Activated CD4-positive, alpha-beta T cell treated with anti-CD3 and anti-CD28 coated beads, Interleukin-2, amount 50 U/mL, for 48 hours (primary cell): ENCODE measurements around the gene RBM19.

Experiments
- DNase-seq, 2 experiments: peaks; one replicate each; pipeline ENCODE4 v3.0.0-alpha.2; 2020

RBM19 gene

DNA sequence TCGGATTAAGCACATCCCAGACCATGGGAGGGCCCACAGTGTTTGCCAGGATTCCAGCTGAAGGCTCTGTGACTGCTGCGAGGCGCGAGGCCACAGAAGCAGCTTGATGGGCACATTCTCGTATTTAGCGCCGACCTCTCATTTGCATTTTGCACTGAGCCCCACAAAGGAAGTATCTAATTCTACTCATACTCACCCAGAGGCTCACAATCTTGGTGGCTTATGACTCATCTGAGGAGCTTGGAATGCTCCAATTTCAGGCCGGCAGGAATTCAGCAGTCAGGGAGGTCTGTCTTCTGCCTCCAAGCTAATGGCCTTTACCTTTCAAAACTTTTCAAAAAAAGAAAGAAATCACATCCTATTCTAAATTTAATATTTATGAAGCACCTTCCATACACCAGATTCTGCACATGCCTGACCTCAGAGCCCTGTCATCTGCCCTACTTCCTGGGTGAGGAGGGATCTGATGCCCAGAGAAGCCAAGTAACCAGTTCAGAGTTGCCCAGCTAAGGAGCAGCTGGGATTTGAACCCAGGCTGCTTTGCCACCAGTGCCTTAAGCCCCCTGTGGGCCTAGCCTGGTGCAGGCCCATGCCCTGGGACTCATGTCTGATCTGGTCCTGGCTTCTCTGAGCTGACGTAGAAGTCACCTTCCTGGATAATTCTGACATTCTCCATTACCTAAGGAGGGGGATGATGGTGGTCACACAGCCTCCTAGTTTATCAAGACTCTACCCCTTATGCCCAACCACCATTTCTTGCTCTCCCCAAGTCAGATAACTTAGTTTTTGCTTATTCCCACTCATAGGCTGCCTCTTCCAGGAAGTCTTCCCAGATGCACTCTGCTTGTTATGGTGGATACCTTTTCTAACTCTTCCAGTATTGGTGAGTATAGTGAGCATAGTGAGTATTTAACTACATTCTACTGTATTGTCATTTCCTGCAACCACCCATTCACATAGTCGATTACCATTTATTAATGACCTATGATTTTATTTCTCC, 198.9 kb downstream of the RBM19 start:
- DNase-seq: no peak
